Measurements from ENCODE around the gene L3MBTL4.

L3MBTL4 gene

GRCh38 chr18:6111726-6112125 lies 303.0 kb downstream of the L3MBTL4 start:
- POLR2A ChIA-PET (ENCODE audit: low non-redundant PET): no interaction called here
- CTCF ChIA-PET: no interaction called here
- no peak for DNase-seq (ENCODE audit: low spot score)
- H3K27ac ChIP-seq: no peak overlapping the region
- TF ChIP-seq, protein P1, sequence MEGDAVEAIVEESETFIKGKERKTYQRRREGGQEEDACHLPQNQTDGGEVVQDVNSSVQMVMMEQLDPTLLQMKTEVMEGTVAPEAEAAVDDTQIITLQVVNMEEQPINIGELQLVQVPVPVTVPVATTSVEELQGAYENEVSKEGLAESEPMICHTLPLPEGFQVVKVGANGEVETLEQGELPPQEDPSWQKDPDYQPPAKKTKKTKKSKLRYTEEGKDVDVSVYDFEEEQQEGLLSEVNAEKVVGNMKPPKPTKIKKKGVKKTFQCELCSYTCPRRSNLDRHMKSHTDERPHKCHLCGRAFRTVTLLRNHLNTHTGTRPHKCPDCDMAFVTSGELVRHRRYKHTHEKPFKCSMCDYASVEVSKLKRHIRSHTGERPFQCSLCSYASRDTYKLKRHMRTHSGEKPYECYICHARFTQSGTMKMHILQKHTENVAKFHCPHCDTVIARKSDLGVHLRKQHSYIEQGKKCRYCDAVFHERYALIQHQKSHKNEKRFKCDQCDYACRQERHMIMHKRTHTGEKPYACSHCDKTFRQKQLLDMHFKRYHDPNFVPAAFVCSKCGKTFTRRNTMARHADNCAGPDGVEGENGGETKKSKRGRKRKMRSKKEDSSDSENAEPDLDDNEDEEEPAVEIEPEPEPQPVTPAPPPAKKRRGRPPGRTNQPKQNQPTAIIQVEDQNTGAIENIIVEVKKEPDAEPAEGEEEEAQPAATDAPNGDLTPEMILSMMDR (conservative IDR thresholded peaks at IDR 0.05; ENCODE audit: low read depth): no peak

DNA sequence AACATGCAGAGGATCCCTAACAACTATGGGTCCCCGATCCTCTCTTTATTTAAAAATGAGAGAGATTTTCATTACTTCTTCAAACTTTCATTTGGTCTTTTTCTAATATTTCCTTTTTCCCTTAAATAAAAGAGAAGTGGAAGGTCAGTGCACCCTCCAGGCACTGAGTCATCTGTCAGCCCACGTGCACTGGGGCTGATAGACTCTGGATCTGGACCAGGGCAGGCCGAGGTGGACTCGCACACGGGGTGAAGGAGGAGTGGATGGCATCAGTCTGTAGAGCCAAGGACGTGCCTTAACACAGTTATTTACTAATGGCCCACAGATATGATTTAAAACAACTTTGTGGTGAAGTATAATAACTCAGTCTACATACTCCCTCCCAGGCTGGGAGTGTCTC lies 305.0 kb downstream of the L3MBTL4 start:
- TF ChIP-seq, protein P1 (conservative IDR thresholded peaks at IDR 0.05; ENCODE audit: low read depth): no peak
- POLR2A ChIA-PET (ENCODE audit: low non-redundant PET): no interaction called here
- CTCF ChIA-PET: no interaction called here
- DNase-seq (ENCODE audit: low spot score): no peak
- H3K27ac ChIP-seq: no peak overlapping the region

DNA sequence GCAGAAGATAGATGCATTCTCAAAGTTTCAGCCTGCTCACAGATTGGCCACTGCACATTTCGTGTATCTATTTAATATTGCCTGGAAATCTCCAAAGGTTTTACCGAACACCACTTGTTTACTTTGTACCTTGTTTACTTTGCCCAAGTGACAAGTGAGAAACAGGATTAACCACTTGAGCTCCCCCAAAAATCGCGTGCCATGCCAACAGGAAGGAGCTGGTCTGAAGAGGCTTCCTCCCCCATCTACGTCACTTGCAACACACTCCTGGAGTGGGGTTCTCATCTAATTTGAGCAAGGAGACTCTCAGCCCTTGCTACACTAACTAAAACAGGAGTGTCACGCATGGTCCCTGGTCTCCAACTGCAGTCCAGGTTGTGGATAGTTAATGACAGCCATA lies 306.9 kb downstream of the L3MBTL4 start:
- ChIA-PET CTCF (no interaction called here), POLR2A (ENCODE audit: low non-redundant PET) (no interaction called here)
- H3K27ac ChIP-seq: no peak overlapping the region
- no peak for DNase-seq (ENCODE audit: low spot score)
- TF ChIP-seq, protein P1 (conservative IDR thresholded peaks at IDR 0.05; ENCODE audit: low read depth): no peak

DNA sequence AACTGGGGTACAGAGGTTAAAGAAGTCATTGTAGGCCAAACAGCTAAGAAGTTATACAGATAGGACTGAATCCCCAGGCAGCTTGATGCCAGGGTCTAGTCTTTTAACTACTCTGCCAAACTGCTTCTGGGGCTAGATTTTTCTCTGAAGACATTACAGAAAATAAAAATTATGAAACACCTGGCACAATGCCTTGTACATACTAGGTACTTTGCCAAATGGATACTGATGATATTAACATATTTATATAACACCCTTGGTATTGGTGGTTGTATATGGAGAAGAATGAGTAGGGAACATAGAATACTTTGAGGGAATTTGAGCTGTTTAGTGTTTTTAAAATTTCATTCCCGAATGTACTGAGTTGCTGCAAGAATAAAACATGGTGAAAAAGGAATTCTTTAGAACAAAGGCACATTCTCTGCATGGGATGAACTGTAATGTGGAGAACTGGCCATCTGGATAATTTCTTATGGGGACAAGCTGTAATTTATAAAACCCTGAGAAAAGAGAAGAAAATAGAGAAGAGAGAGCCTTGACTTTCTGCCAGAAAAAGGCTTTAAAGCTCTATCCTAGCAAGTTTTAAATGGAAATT lies 308.5 kb downstream of the L3MBTL4 start:
- ChIA-PET CTCF (no interaction called here), POLR2A (ENCODE audit: low non-redundant PET) (no interaction called here)
- TF ChIP-seq, protein P1 (conservative IDR thresholded peaks at IDR 0.05; ENCODE audit: low read depth): no peak
- no peak for DNase-seq (ENCODE audit: low spot score)
- no peak overlapping the region for H3K27ac ChIP-seq

DNA sequence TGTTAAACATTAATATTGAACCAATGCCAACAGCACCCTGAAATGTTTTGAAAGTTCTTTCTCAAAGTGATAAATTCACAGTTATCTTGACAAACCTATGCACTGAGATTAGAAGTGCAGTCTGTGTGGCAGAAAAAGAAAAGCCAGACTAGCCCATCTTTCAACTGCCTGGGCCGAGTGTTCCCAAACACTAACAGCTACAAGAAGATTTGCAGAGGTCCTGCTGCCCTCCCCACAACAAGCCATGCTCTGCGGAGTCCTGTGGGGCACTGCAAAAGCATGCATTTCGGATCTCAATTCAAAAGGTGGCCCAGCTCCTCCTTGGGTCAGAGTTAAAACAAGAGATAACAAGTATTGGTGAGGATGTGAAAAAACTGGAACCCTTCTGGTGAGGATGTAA lies 311.0 kb downstream of the L3MBTL4 start:
- ChIA-PET POLR2A (ENCODE audit: low non-redundant PET) (no interaction called here), CTCF (no interaction called here)
- DNase-seq (ENCODE audit: low spot score): no peak
- TF ChIP-seq, protein P1 (conservative IDR thresholded peaks at IDR 0.05; ENCODE audit: low read depth): no peak
- H3K27ac ChIP-seq: no peak overlapping the region

DNA sequence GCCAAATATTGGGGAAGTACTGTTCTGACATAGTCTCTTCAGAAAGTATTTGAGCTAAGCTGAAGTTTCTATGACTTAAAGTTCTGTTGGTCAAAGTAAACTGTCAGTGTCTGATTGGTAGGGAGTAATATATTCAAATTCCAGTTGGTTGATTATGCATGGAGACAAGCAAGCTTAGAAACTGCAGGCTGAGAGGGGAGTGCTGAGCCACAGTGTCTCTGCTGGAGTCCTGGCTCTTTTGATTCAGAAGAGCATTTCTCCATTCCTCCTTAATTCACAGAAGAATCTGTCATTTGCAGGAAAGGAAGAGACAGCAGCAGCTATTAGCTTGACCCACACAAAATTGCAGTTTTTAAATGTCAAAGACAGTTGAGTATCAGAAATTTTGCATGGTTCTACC lies 318.0 kb downstream of the L3MBTL4 start:
- H3K27ac ChIP-seq: no peak overlapping the region
- ChIA-PET CTCF (no interaction called here), POLR2A (ENCODE audit: low non-redundant PET) (no interaction called here)
- TF ChIP-seq, protein P1 (conservative IDR thresholded peaks at IDR 0.05; ENCODE audit: low read depth): no peak
- DNase-seq (ENCODE audit: low spot score): no peak

GRCh38 chr18:6088432-6088831 lies 326.3 kb downstream of the L3MBTL4 start:
- ChIA-PET CTCF (no interaction called here), POLR2A (ENCODE audit: low non-redundant PET) (no interaction called here)
- DNase-seq (ENCODE audit: low spot score): no peak
- no peak overlapping the region for H3K27ac ChIP-seq
- TF ChIP-seq, protein P1 (conservative IDR thresholded peaks at IDR 0.05; ENCODE audit: low read depth): no peak

Data from RWPE1 (cell line).